Glutamatergic neuron (in vitro differentiated cells): Measurements from ENCODE around the gene SPP2. TPM values are rescaled to one million over a fixed set of nuclear protein-coding genes. Genes with fewer than 3 reads are reported as not detected.

Experiments used
- DNase-seq: peaks from one replicate; pipeline ENCODE4 v3.0.0; 2022
- H3K27ac Mint-ChIP-seq: one replicate; pipeline ENCODE4 v1.8.0; 2020; ENCODE audit warnings: mild to moderate bottlenecking, mixed read lengths, inconsistent platforms; ENCODE audit not compliant: unreplicated experiment
- H3K27me3 Mint-ChIP-seq: one replicate; pipeline ENCODE4 v1.8.0; 2020; ENCODE audit warnings: mild to moderate bottlenecking, moderate library complexity, mixed read lengths, inconsistent platforms; ENCODE audit not compliant: unreplicated experiment
- H3K36me3 Mint-ChIP-seq: one replicate; pipeline ENCODE4 v1.8.0; 2020; ENCODE audit warnings: mild to moderate bottlenecking, mixed read lengths, inconsistent platforms; ENCODE audit not compliant: unreplicated experiment
- H3K4me1 Mint-ChIP-seq: one replicate; pipeline ENCODE4 v1.8.0; 2020; ENCODE audit warnings: mild to moderate bottlenecking, low read depth, mixed read lengths, inconsistent platforms; ENCODE audit not compliant: unreplicated experiment
- H3K4me3 Mint-ChIP-seq: one replicate; pipeline ENCODE4 v1.8.0; 2020; ENCODE audit warnings: mild to moderate bottlenecking, mixed read lengths, inconsistent platforms; ENCODE audit not compliant: unreplicated experiment
- H3K9me3 Mint-ChIP-seq: one replicate; pipeline ENCODE4 v1.8.0; 2020; ENCODE audit warnings: mild to moderate bottlenecking, moderate library complexity, mixed read lengths, inconsistent platforms; ENCODE audit not compliant: unreplicated experiment
- CTCF ChIP-seq: fragments of 200-600 bp; sonication (generic); IDR thresholded peaks from one replicate; pipeline ENCODE4 v1.5.0; 2021; ENCODE audit not compliant: partially characterized antibody, unreplicated experiment
- total RNA-seq: library from RNA; stranded (reverse); fragmentation: NEBNext Ultra II Directional; extraction: Animal tissue kit (Norgen Biotek cat#: 25700); gene quantifications from one replicate; pipeline ENCODE4 v1.2.1, GENCODE V29; 2021; ENCODE audit not compliant: unreplicated experiment

The SPP2 gene
- total RNA-seq, 1 donor from 2014 or later = not detected

- DNase-seq = no peak
- Mint-ChIP-seq H3K9me3 (peaks cover 3% of the 10 kb centered on the region), H3K27me3 (peaks cover 2% of the 10 kb centered on the region)
Measured at GRCh38 chr2:234046521-234046920, 4.0 kb upstream of the SPP2 start.

GRCh38 chr2:234047361-234047760 lies 3.1 kb upstream of the SPP2 start:
- DNase-seq = no peak
- Mint-ChIP-seq H3K4me1 (peaks cover 2% of the 10 kb centered on the region), H3K4me3 (no peak overlapping the region), H3K27me3 (peaks cover 2% of the 10 kb centered on the region), H3K9me3 (peaks cover 3% of the 10 kb centered on the region), H3K36me3 (peaks cover 4% of the 10 kb centered on the region), H3K27ac (no peak overlapping the region)
- TF ChIP-seq CTCF = no peak

More at GRCh38 chr2:234046521-234046920, 4.0 kb upstream of the SPP2 start:
- no peak for TF ChIP-seq CTCF
- Mint-ChIP-seq H3K27ac (no peak overlapping the region), H3K4me1 (peaks cover 2% of the 10 kb centered on the region), H3K4me3 (no peak overlapping the region), H3K36me3 (peaks cover 4% of the 10 kb centered on the region)

- Mint-ChIP-seq H3K36me3 (peaks cover 4% of the 10 kb centered on the region), H3K27ac (no peak overlapping the region), H3K27me3 (peaks cover 2% of the 10 kb centered on the region), H3K4me3 (no peak overlapping the region), H3K4me1 (peaks cover 2% of the 10 kb centered on the region), H3K9me3 (peaks cover 3% of the 10 kb centered on the region)
- no peak for DNase-seq
- TF ChIP-seq CTCF = no peak
Measured at GRCh38 chr2:234048049-234048448, 2.5 kb upstream of the SPP2 start.

GRCh38 chr2:234051374-234052070 lies 1.0 kb downstream of the SPP2 start:
- Mint-ChIP-seq H3K27ac (no peak overlapping the region), H3K9me3 (peaks cover 3% of the 10 kb centered on the region), H3K27me3 (peaks cover 2% of the 10 kb centered on the region), H3K4me3 (no peak overlapping the region), H3K4me1 (peaks cover 2% of the 10 kb centered on the region), H3K36me3 (peaks cover 4% of the 10 kb centered on the region)
- no peak for TF ChIP-seq CTCF
- DNase-seq = no peak

- Mint-ChIP-seq H3K36me3 (no peaks in the 10 kb centered on the region), H3K4me3 (no peak overlapping the region), H3K4me1 (no peaks in the 10 kb centered on the region), H3K27me3 (peaks cover 3% of the 10 kb centered on the region), H3K27ac (no peak overlapping the region), H3K9me3 (no peaks in the 10 kb centered on the region)
- no peak for DNase-seq
- TF ChIP-seq CTCF = no peak
Measured at GRCh38 chr2:234058881-234059280, 8.4 kb downstream of the SPP2 start.
